Keratinocyte (primary cell): Measurements from ENCODE around the gene ZNF280D. TPM values are rescaled to one million over a fixed set of nuclear protein-coding genes. Genes with fewer than 3 reads are reported as not detected.

ENCODE experiments used
- DNase-seq: peaks from one replicate; pipeline ENCODE4 v3.0.0-alpha.2; 2011; ENCODE audit warnings: low read depth, missing footprints, low spot score
- FAIRE-seq: peaks from 2 replicates; lab custom pipeline; 2011; peaks lifted over from hg19 to GRCh38; lab: Jason Lieb, UNC
- H2AFZ ChIP-seq: 2 replicates; pipeline ENCODE4 v1.6.0; 2012; ENCODE audit warnings: low read length, control low read depth, inconsistent platforms; ENCODE audit not compliant: control insufficient read depth
- H3K27ac ChIP-seq: 2 replicates; pipeline ENCODE4 v1.5.1; 2011; ENCODE audit warnings: low read length; ENCODE audit not compliant: control insufficient read depth, insufficient read depth
- H3K27me3 ChIP-seq: 3 replicates; pipeline ENCODE4 v1.6.0; 2011; ENCODE audit warnings: low read length; ENCODE audit not compliant: control insufficient read depth, insufficient read depth; ENCODE audit errors: extremely low read depth
- H3K36me3 ChIP-seq, 2 experiments: 2 replicates in 1 of 2; 3 replicates in 1 of 2; pipeline ENCODE4 v1.5.1; 2011; ENCODE audit warnings: low read length in 2 of 2, mild to moderate bottlenecking in 1 of 2; ENCODE audit not compliant: control insufficient read depth in 2 of 2, insufficient read depth in 2 of 2; ENCODE audit errors: extremely low read depth in 1 of 2
- H3K4me1 ChIP-seq: 3 replicates; pipeline ENCODE4 v1.5.1; 2011; ENCODE audit warnings: low read length; ENCODE audit not compliant: control insufficient read depth, insufficient read depth; ENCODE audit errors: extremely low read depth
- H3K4me2 ChIP-seq: 3 replicates; pipeline ENCODE4 v1.6.0; 2011; ENCODE audit warnings: low read depth, low read length; ENCODE audit not compliant: control insufficient read depth, insufficient read depth; ENCODE audit errors: extremely low read depth
- H3K4me3 ChIP-seq, 3 experiments: fragments of 200-600 bp in 1 of 3; sonication (generic) in 1 of 3; 2 replicates in 2 of 3; 3 replicates in 1 of 3; pipeline ENCODE4 v1.5.1; 2011 to 2016; ENCODE audit warnings: low read length in 3 of 3, mild to moderate bottlenecking in 3 of 3, control low read depth in 2 of 3, inconsistent platforms in 1 of 3, low read depth in 1 of 3, mixed read lengths in 1 of 3, mixed run types in 1 of 3, moderate library complexity in 1 of 3; ENCODE audit not compliant: control insufficient read depth in 2 of 3, insufficient read depth in 2 of 3; ENCODE audit errors: extremely low read depth in 1 of 3
- H3K79me2 ChIP-seq: 2 replicates; pipeline ENCODE4 v1.6.0; 2012; ENCODE audit warnings: low read length; ENCODE audit not compliant: control insufficient read depth, insufficient read depth
- H3K9ac ChIP-seq: 3 replicates; pipeline ENCODE4 v1.6.0; 2011; ENCODE audit warnings: low read length; ENCODE audit not compliant: control insufficient read depth, insufficient read depth; ENCODE audit errors: extremely low read depth
- H3K9me1 ChIP-seq: 3 replicates; pipeline ENCODE4 v1.6.0; 2011; ENCODE audit warnings: low read length; ENCODE audit not compliant: control insufficient read depth, insufficient read depth; ENCODE audit errors: extremely low read depth
- H3K9me3 ChIP-seq: 2 replicates; pipeline ENCODE4 v1.5.1; 2012; ENCODE audit warnings: low read depth, low read length; ENCODE audit not compliant: control insufficient read depth
- H4K20me1 ChIP-seq: 3 replicates; pipeline ENCODE4 v1.6.0; 2011; ENCODE audit warnings: low read length; ENCODE audit not compliant: control insufficient read depth, insufficient read depth; ENCODE audit errors: extremely low read depth
- CTCF ChIP-seq, 3 experiments: IDR thresholded peaks in 1 of 3; conservative IDR thresholded peaks in 1 of 3; optimal IDR thresholded peaks in 1 of 3; 2 replicates in 2 of 3; 3 replicates in 1 of 3; pipeline versions ENCODE3 to v1.5.1; 2011; ENCODE audit warnings: low read length in 3 of 3, mild to moderate bottlenecking in 3 of 3, moderate library complexity in 2 of 3, control low read depth in 1 of 3, inconsistent platforms in 1 of 3; ENCODE audit not compliant: insufficient read depth in 2 of 3; ENCODE audit errors: extremely low read depth in 1 of 3
- EZH2 ChIP-seq: IDR thresholded peaks from one replicate; pipeline ENCODE4 v1.6.1; 2012; ENCODE audit warnings: inconsistent platforms, mild to moderate bottlenecking, low read length, moderate library complexity
- dilution Hi-C: fragments of 300-500 bp; cut with MboI; formaldehyde crosslinking; loops from one replicate; pipeline ENCODE4 v1.7.0; 2020; ENCODE audit warnings: low sequenced_read_pairs; ENCODE audit not compliant: extremely low pct_ligation_motif_present
- polyA plus RNA-seq, 5 experiments: library from polyadenylated mRNA; depleted of rRNA in 3 of 5; stranded (reverse) in 3 of 5; stranded (forward) in 1 of 5; unstranded in 1 of 5; fragments of >200 nt; gene quantifications; 1 replicate in 1 of 5; 2 replicates in 3 of 5; 3 replicates in 1 of 5; pipeline versions ENCODE4 v1.2.1 to v1.2.3, GENCODE V29; 2011 to 2012; ENCODE audit warnings: missing spikeins in 2 of 5, low read depth in 1 of 5, low replicate concordance in 1 of 5

ZNF280D gene
- polyA plus RNA-seq, 1 donor (not counting 4 experiments of a cell fraction or from before 2014, with no cell fraction given) = 8.7 TPM

GRCh38 chr15:56587686-56588085 is 145.6 kb downstream of the ZNF280D start:
- FAIRE-seq (no peak), DNase-seq (no peak)
- Histone ChIP-seq H3K36me3 (no peaks in the 10 kb centered on the region), H3K27me3 (no peaks in the 10 kb centered on the region), H3K9ac (no peak overlapping the region), H3K27ac (no peak overlapping the region), H3K4me3 (no peak overlapping the region), H3K79me2 (no peaks in the 10 kb centered on the region), H4K20me1 (no peaks in the 10 kb centered on the region), H2AFZ (no peak overlapping the region), H3K9me1 (no peaks in the 10 kb centered on the region), H3K4me1 (no peaks in the 10 kb centered on the region), H3K9me3 (peaks cover 4% of the 10 kb centered on the region), H3K4me2 (no peak overlapping the region)
- TF ChIP-seq EZH2 = no peak
- no peak for TF ChIP-seq CTCF (optimal IDR thresholded peaks at IDR 0.05 in 1 of 3, IDR thresholded peaks at IDR 0.05 in 1 of 3, conservative IDR thresholded peaks at IDR 0.05 in 1 of 3; ENCODE audit: extremely low read depth in 1 of 3, insufficient read depth in 2 of 3, low read length in 3 of 3)
- dilution Hi-C loops = no loop called here

- no peak overlapping the region for H2AFZ ChIP-seq
- no peaks in the 10 kb centered on the region for H3K4me1 ChIP-seq
- no peaks in the 10 kb centered on the region for H3K27me3 ChIP-seq
- no peak overlapping the region for H3K4me2 ChIP-seq
- no peak overlapping the region for H3K27ac ChIP-seq
- DNase-seq (no peak), FAIRE-seq (no peak)
- H3K9me3 ChIP-seq = peaks cover 4% of the 10 kb centered on the region
- TF ChIP-seq CTCF (optimal IDR thresholded peaks at IDR 0.05 in 1 of 3, IDR thresholded peaks at IDR 0.05 in 1 of 3, conservative IDR thresholded peaks at IDR 0.05 in 1 of 3; ENCODE audit: extremely low read depth in 1 of 3, insufficient read depth in 2 of 3, low read length in 3 of 3) (no peak), EZH2 (no peak)
- no peaks in the 10 kb centered on the region for H3K79me2 ChIP-seq
- H3K36me3 ChIP-seq = no peaks in the 10 kb centered on the region
- dilution Hi-C loops = no loop called here
- no peaks in the 10 kb centered on the region for H3K9me1 ChIP-seq
- no peak overlapping the region for H3K9ac ChIP-seq
- H3K4me3 ChIP-seq = no peak overlapping the region
- H4K20me1 ChIP-seq = no peaks in the 10 kb centered on the region
These were observed 147.1 kb downstream of the ZNF280D start for GRCh38 chr15:56586206-56586605.
